K562 (cell line): ENCODE results near the gene STX7. TPM values are rescaled to one million over a fixed set of nuclear protein-coding genes. Genes with fewer than 3 reads are reported as not detected.
"Not testable (repeated sequence)": the region's sequence is repeated elsewhere in the genome, so short reads cannot be mapped to it uniquely, and the experiment has no call there.

Source experiments
- ATAC-seq: fragments of 200-7000 bp; cut with Tn5 transposase; 3 replicates; pipeline ENCODE4 v1.9.1; 2020; ENCODE audit warnings: moderate library complexity
- BruUV-seq: library from RNA; stranded (reverse); fragments of 400-500 nt; replicated peaks from 2 replicates; lab custom pipeline; 2021; lab: Mats Ljungman, UMichigan
- CTCF ChIA-PET: fragments of 300-600 bp; formaldehyde crosslinking; extraction: SDS; loops from one replicate; lab custom pipeline; 2021; ENCODE audit warnings: low intra/inter-chr PET ratio; lab: Yijun Ruan, JAX
- POLR2A ChIA-PET: fragments of 300-600, 350-650 bp; sonication (Branson Sonifier 250); formaldehyde crosslinking; extraction: SDS; loops from one replicate; lab custom pipeline; 2021; ENCODE audit warnings: antibody characterized with exemption, inconsistent platforms; lab: Yijun Ruan, JAX
- DNase-seq, 4 experiments: peaks; one replicate each; pipeline versions ENCODE4 v3.0.0 to v3.0.0-alpha.2; 2011 to 2018; ENCODE audit warnings: low spot score in 3 of 4, mixed read lengths in 3 of 4; ENCODE audit errors: extremely low read depth in 1 of 4
- FAIRE-seq: peaks from 2 replicates; lab custom pipeline; 2011; peaks lifted over from hg19 to GRCh38; lab: Jason Lieb, UNC
- H2AFZ ChIP-seq: 2 replicates; pipeline ENCODE4 v1.6.0; 2011; ENCODE audit warnings: low read depth, low read length, control low read depth, inconsistent platforms
- H3K27ac ChIP-seq: fragments of 200-600 bp; 3 replicates; pipeline ENCODE4 v1.8.0; 2011; ENCODE audit warnings: low read depth, mild to moderate bottlenecking, control low read depth, inconsistent platforms, low read length, moderate library complexity, mixed read lengths; ENCODE audit errors: extremely low read depth
- H3K27me3 ChIP-seq, 2 experiments: fragments of 300-600 bp in 1 of 2; 2 replicates in 1 of 2; 3 replicates in 1 of 2; pipeline versions ENCODE4 v1.6.0 to v1.8.0; 2011; ENCODE audit warnings: inconsistent platforms in 2 of 2, low read length in 2 of 2, mild to moderate bottlenecking in 1 of 2, mixed read lengths in 1 of 2, moderate library complexity in 1 of 2; ENCODE audit not compliant: control insufficient read depth in 2 of 2, insufficient read depth in 2 of 2
- H3K36me3 ChIP-seq: fragments of 300-600 bp; 3 replicates; pipeline ENCODE4 v1.8.0; 2011; ENCODE audit warnings: mild to moderate bottlenecking, low read length, inconsistent platforms; ENCODE audit not compliant: control insufficient read depth, insufficient read depth
- H3K4me1 ChIP-seq, 2 experiments: fragments of 200-600 bp in 1 of 2; replicated peaks in 1 of 2; 2 replicates in 1 of 2; 3 replicates in 1 of 2; pipeline versions ENCODE4 v1.5.1 to v1.8.0; 2011; ENCODE audit warnings: inconsistent platforms in 2 of 2, low read length in 2 of 2, mild to moderate bottlenecking in 1 of 2, mixed read lengths in 1 of 2, moderate library complexity in 1 of 2; ENCODE audit not compliant: control insufficient read depth in 2 of 2, insufficient read depth in 2 of 2
- H3K4me2 ChIP-seq: 2 replicates; pipeline ENCODE4 v1.6.1; 2011; ENCODE audit warnings: low read length, control low read depth, inconsistent platforms, mixed read lengths; ENCODE audit not compliant: insufficient read depth
- H3K4me3 ChIP-seq: fragments of 200-600 bp; sonication (generic), shearing (Covaris generic); 2 replicates; pipeline ENCODE4 v1.5.1; 2016; ENCODE audit warnings: control low read depth, inconsistent platforms
- H3K79me2 ChIP-seq: fragments of 200-600 bp; 3 replicates; pipeline ENCODE4 v1.8.0; 2011; ENCODE audit warnings: low read length, inconsistent platforms; ENCODE audit not compliant: control insufficient read depth, insufficient read depth
- H3K9ac ChIP-seq, 2 experiments: 2 replicates each; pipeline versions ENCODE4 v1.6.0 to v1.6.1; 2011; ENCODE audit warnings: low read depth in 2 of 2, low read length in 2 of 2, control low read depth in 1 of 2, inconsistent platforms in 1 of 2, mild to moderate bottlenecking in 1 of 2, mixed read lengths in 1 of 2; ENCODE audit not compliant: insufficient read depth in 1 of 2
- H3K9me1 ChIP-seq: one replicate; pipeline ENCODE4 v1.6.0; 2011; ENCODE audit warnings: inconsistent platforms, mild to moderate bottlenecking, low read length, moderate library complexity; ENCODE audit not compliant: control insufficient read depth, insufficient read depth
- H3K9me3 ChIP-seq: replicated peaks from 2 replicates; pipeline ENCODE4 v1.5.1; 2011; ENCODE audit warnings: low read depth, low read length, inconsistent platforms; ENCODE audit not compliant: control insufficient read depth, insufficient read depth
- H4K20me1 ChIP-seq: replicated peaks from 2 replicates; pipeline ENCODE4 v1.6.1; 2011; ENCODE audit warnings: low read length, inconsistent platforms, mixed read lengths; ENCODE audit not compliant: control insufficient read depth, insufficient read depth
- GTF2B ChIP-seq: IDR thresholded peaks from 2 replicates; pipeline ENCODE4 v1.6.1; 2011; ENCODE audit not compliant: insufficient read length; ENCODE audit errors: extremely low read depth
- ZNF511 ChIP-seq: sonication (generic); formaldehyde crosslinking; IDR thresholded peaks from 2 replicates; pipeline ENCODE4 v1.8.0; 2022; ENCODE audit warnings: mild to moderate bottlenecking, missing genetic modification reagents
- ZNF551 ChIP-seq: fragments of 250-450 bp; sonication (Bioruptor Pico); IDR thresholded peaks from 2 replicates; pipeline ENCODE4 v1.5.0; 2021; ENCODE audit warnings: mild to moderate bottlenecking, moderate library complexity
- ZNF696 ChIP-seq: fragments of 250-450 bp; sonication (Bioruptor Pico); conservative IDR thresholded peaks from 2 replicates; pipeline ENCODE4 v1.4.0; 2020; ENCODE audit warnings: mild to moderate bottlenecking, moderate library complexity
- WGBS: fragments of 100-300 bp; shearing (Covaris generic); methylation state at CpG from one replicate; pipeline ENCODE4 v1.1.6; 2016; ENCODE audit warnings: low coverage, mixed read lengths; ENCODE audit not compliant: insufficient coverage; ENCODE audit errors: missing lambda C conversion rate; 5-methylcytosine and 5-hydroxymethylcytosine counted together
- in situ Hi-C: fragments of 300-500 bp; cut with MboI; formaldehyde crosslinking; loops from 4 replicates; pipeline ENCODE4 v1.15.0; 2018; ENCODE audit warnings: inconsistent platforms, mixed read lengths
- intact Hi-C: fragments of 100-400 bp; cut with micrococcal nuclease; formaldehyde crosslinking; loops from 2 replicates; pipeline ENCODE4 v1.14.2; 2022
- polyA plus RNA-seq, 8 experiments: library from polyadenylated mRNA; depleted of rRNA in 4 of 8; stranded (reverse) in 5 of 8; unstranded in 3 of 8; fragments of >200 nt; fragmentation: Nextera tagmentation in 2 of 8; fragmentation: Illumina TruSeq in 1 of 8; extraction: Ambion mirVana in 2 of 8; extraction: Trizol in 1 of 8; gene quantifications; 2 replicates each; pipeline versions ENCODE4 v1.2.1 to v1.2.3, GENCODE V29; 2011 to 2014; ENCODE audit warnings: inconsistent platforms in 1 of 8, missing spikeins in 1 of 8
- total RNA-seq, 7 experiments: library from RNA; depleted of rRNA in 6 of 7; stranded (reverse); fragments of >200 nt in 6 of 7; fragmentation: Illumina TruSeq in 2 of 7; extraction: Trizol in 2 of 7; gene quantifications; 2 replicates each; pipeline versions ENCODE4 v1.2.1 to v1.2.3, GENCODE V29; 2011 to 2021; ENCODE audit warnings: low replicate concordance in 1 of 7

STX7 gene
- total and polyA plus RNA-seq, 9 of the 15 experiments (the other 6 are each of a cell fraction or from before 2014, with no cell fraction given): 13.0 to 34.4 (median 25.3) TPM

- no peak for TF ChIP-seq GTF2B
- TF ChIP-seq ZNF511 (CRISPR knock-in tag): no peak
- TF ChIP-seq ZNF551 (CRISPR knock-in tag): no peak
- no peak for TF ChIP-seq ZNF696 (CRISPR knock-in tag)
Measured at GRCh38 chr6:132537145-132537544, 24.2 kb upstream of the STX7 start (continued).

GRCh38 chr6:132534546-132534945, 21.6 kb upstream of the STX7 start:
- H3K4me1 ChIP-seq, H3K9me3 ChIP-seq, H3K4me2 ChIP-seq, H3K9ac ChIP-seq, BruUV-seq, H4K20me1 ChIP-seq, H2AFZ ChIP-seq, FAIRE-seq, H3K4me3 ChIP-seq, ATAC-seq, CTCF ChIA-PET, DNase-seq, H3K79me2 ChIP-seq, H3K36me3 ChIP-seq, H3K27me3 ChIP-seq, H3K27ac ChIP-seq, POLR2A ChIA-PET, H3K9me1 ChIP-seq: not testable (repeated sequence)
- in situ Hi-C loops (loop anchor here (25.0 kb wide), 2 partner anchors 228 to 1003 kb away; partner anchors contain the start of gene VNN2), intact Hi-C loops (loop anchor here (5.0 kb wide), 4 partner anchors 133 to 1018 kb away; no protein-coding TSS in a partner anchor)
- 0% methylated on average over 2 of the region's 2 CpGs for WGBS
